ENCODE measurements around the gene KCTD6.

- no peak for TF ChIP-seq CTCF (IDR thresholded peaks at IDR 0.05)
- TF ChIP-seq POLR2A (IDR thresholded peaks at IDR 0.05), result no peak
- TF ChIP-seq EP300 (IDR thresholded peaks at IDR 0.05), result no peak
These were observed 2.2 kb downstream of the KCTD6 start for GRCh38 chr3:58494107-58494506.
